Hepatocyte (in vitro differentiated cells): ENCODE measurements around the gene FBXO21. TPM values are rescaled to one million over a fixed set of nuclear protein-coding genes. Genes with fewer than 3 reads are reported as not detected.
"Not testable (repeated sequence)": the region's sequence is repeated elsewhere in the genome, so short reads cannot be mapped to it uniquely, and the experiment has no call there.

Experiments used
- DNase-seq: peaks from one replicate; pipeline ENCODE4 v3.0.0-alpha.2; 2016; ENCODE audit warnings: low spot score
- H2AFZ ChIP-seq: fragments of 200-600 bp; sonication (generic); 2 replicates; pipeline ENCODE4 v1.6.0; 2016; ENCODE audit warnings: antibody characterized with exemption, mild to moderate bottlenecking
- H3K27ac ChIP-seq: fragments of 200-600 bp; sonication (generic); 2 replicates; pipeline ENCODE4 v1.5.1; 2016; ENCODE audit warnings: mild to moderate bottlenecking
- H3K27me3 ChIP-seq: fragments of 200-600 bp; sonication (generic); 2 replicates; pipeline ENCODE4 v1.6.1; 2016
- H3K36me3 ChIP-seq: fragments of 200-600 bp; sonication (generic); replicated peaks from 2 replicates; pipeline ENCODE4 v1.5.1; 2016; ENCODE audit warnings: low read depth; ENCODE audit not compliant: insufficient read depth
- H3K4me1 ChIP-seq: fragments of 200-600 bp; sonication (generic); 2 replicates; pipeline ENCODE4 v1.5.1; 2016; ENCODE audit warnings: mild to moderate bottlenecking, moderate library complexity; ENCODE audit not compliant: insufficient read depth
- H3K4me2 ChIP-seq: fragments of 200-600 bp; sonication (generic); 2 replicates; pipeline ENCODE4 v1.6.0; 2016
- H3K4me3 ChIP-seq: fragments of 200-600 bp; sonication (generic); 2 replicates; pipeline ENCODE4 v1.5.1; 2016; ENCODE audit warnings: mild to moderate bottlenecking
- H3K79me2 ChIP-seq: fragments of 200-600 bp; sonication (generic); 2 replicates; pipeline ENCODE4 v1.6.0; 2017; ENCODE audit warnings: mild to moderate bottlenecking
- H3K9me2 ChIP-seq: fragments of 200-600 bp; sonication (generic); replicated peaks from 2 replicates; pipeline ENCODE4 v1.6.0; 2017; ENCODE audit warnings: mild to moderate bottlenecking; ENCODE audit not compliant: insufficient read depth
- H3K9me3 ChIP-seq: fragments of 200-600 bp; sonication (generic); 2 replicates; pipeline ENCODE4 v1.5.1; 2016; ENCODE audit warnings: low read depth, mild to moderate bottlenecking
- H4K20me1 ChIP-seq: fragments of 200-600 bp; sonication (generic); 2 replicates; pipeline ENCODE4 v1.6.0; 2016; ENCODE audit warnings: mild to moderate bottlenecking; ENCODE audit not compliant: insufficient read depth, poor library complexity, severe bottlenecking
- CTCF ChIP-seq: fragments of 200-600 bp; sonication (generic); IDR thresholded peaks from 2 replicates; pipeline ENCODE4 v1.5.1; 2016; ENCODE audit warnings: antibody characterized with exemption, mild to moderate bottlenecking; ENCODE audit not compliant: poor library complexity
- EZH2 ChIP-seq: fragments of 200-600 bp; sonication (generic); IDR thresholded peaks from 2 replicates; pipeline ENCODE4 v1.6.1; 2016; ENCODE audit warnings: antibody characterized with exemption, mild to moderate bottlenecking, borderline replicate concordance
- EZH2phosphoT487 ChIP-seq: fragments of 200-600 bp; sonication (generic); IDR thresholded peaks from one replicate; pipeline ENCODE4 v1.6.1; 2018; ENCODE audit warnings: antibody characterized with exemption, mild to moderate bottlenecking, low read depth, moderate library complexity; ENCODE audit not compliant: unreplicated experiment, severe bottlenecking
- WGBS: methylation state at CpG from one replicate; pipeline ENCODE4 v1.1.6; 2016; ENCODE audit warnings: low lambda C conversion rate; ENCODE audit errors: missing lambda C conversion rate; 5-methylcytosine and 5-hydroxymethylcytosine counted together
- polyA plus RNA-seq: library from polyadenylated mRNA; unstranded; fragments of >200 nt; fragmentation: Nextera tagmentation; extraction: Ambion mirVana; gene quantifications from 2 replicates; pipeline ENCODE4 v1.2.1, GENCODE V29; 2016
- total RNA-seq: library from RNA; depleted of rRNA; stranded (reverse); fragments of >200 nt; gene quantifications from 2 replicates; pipeline ENCODE4 v1.2.3, GENCODE V29; 2014

Gene FBXO21
- total and polyA plus RNA-seq, 2 experiments from 2014 or later, result 41.9 to 68.0 TPM

- H3K27me3 ChIP-seq, result peaks cover 6% of the 10 kb centered on the region
- DNase-seq, result no peak
- TF ChIP-seq EZH2, result no peak
- TF ChIP-seq CTCF, result no peak
- no peak for TF ChIP-seq EZH2phosphoT487
- no peak overlapping the region for H3K4me2 ChIP-seq
- peaks cover 3% of the 10 kb centered on the region for H4K20me1 ChIP-seq
- no peaks in the 10 kb centered on the region for H3K9me2 ChIP-seq
- no peak overlapping the region for H3K27ac ChIP-seq
- H3K9me3 ChIP-seq, result no peaks in the 10 kb centered on the region
- H3K79me2 ChIP-seq, result peaks cover 31% of the 10 kb centered on the region
- H3K4me1 ChIP-seq, result peaks cover 4% of the 10 kb centered on the region
- no peak overlapping the region for H3K4me3 ChIP-seq
- 78% methylated on average over 4 of the region's 4 CpGs for WGBS
- no peak overlapping the region for H2AFZ ChIP-seq
- H3K36me3 ChIP-seq, result no peaks in the 10 kb centered on the region
Observed at GRCh38 chr12:117187421-117187820, 2.8 kb downstream of the FBXO21 start.

- Histone ChIP-seq H3K36me3 (no peaks in the 10 kb centered on the region), H3K27me3 (no peaks in the 10 kb centered on the region), H3K9me3 (no peaks in the 10 kb centered on the region), H3K4me3 (no peak overlapping the region), H3K9me2 (no peaks in the 10 kb centered on the region), H3K79me2 (peaks cover 19% of the 10 kb centered on the region), H3K27ac (no peak overlapping the region), H3K4me1 (no peaks in the 10 kb centered on the region), H3K4me2 (no peak overlapping the region), H2AFZ (no peak overlapping the region), H4K20me1 (no peaks in the 10 kb centered on the region)
- 97% methylated on average over 3 of the region's 3 CpGs for WGBS
- TF ChIP-seq CTCF (no peak), EZH2phosphoT487 (no peak)
- no peak for DNase-seq
Observed at GRCh38 chr12:117182866-117183265, 7.4 kb downstream of the FBXO21 start.

- not testable (repeated sequence) for H3K4me1 ChIP-seq, H3K27ac ChIP-seq, H3K9me3 ChIP-seq, H3K36me3 ChIP-seq, H3K4me3 ChIP-seq, H4K20me1 ChIP-seq, H2AFZ ChIP-seq, H3K27me3 ChIP-seq, H3K9me2 ChIP-seq, H3K4me2 ChIP-seq, DNase-seq
- WGBS, result 94% methylated on average over 8 of the region's 8 CpGs
- H3K79me2 ChIP-seq, result peaks cover 12% of the 10 kb centered on the region
Observed at GRCh38 chr12:117181468-117181843, 8.8 kb downstream of the FBXO21 start.

GRCh38 chr12:117180758-117181467, 9.4 kb downstream of the FBXO21 start:
- DNase-seq, result no peak
- Histone ChIP-seq H4K20me1 (no peaks in the 10 kb centered on the region), H3K27ac (no peak overlapping the region), H3K36me3 (no peaks in the 10 kb centered on the region), H3K4me2 (no peak overlapping the region), H3K9me3 (no peaks in the 10 kb centered on the region), H3K27me3 (no peaks in the 10 kb centered on the region), H3K4me1 (no peaks in the 10 kb centered on the region), H3K79me2 (peaks cover 9% of the 10 kb centered on the region), H3K9me2 (no peaks in the 10 kb centered on the region), H2AFZ (no peak overlapping the region), H3K4me3 (no peak overlapping the region)
- TF ChIP-seq EZH2phosphoT487, result no peak
- no peak for TF ChIP-seq EZH2
- TF ChIP-seq CTCF, result no peak
- 88% methylated on average over 4 of the region's 4 CpGs for WGBS
